GM12875 (cell line): ENCODE data around the gene COTL1.

ENCODE experiments used
- H3K4me3 ChIP-seq: one replicate; pipeline ENCODE4 v1.5.1; 2011; ENCODE audit warnings: low read depth, low read length, control low read depth
- TF ChIP-seq, protein P1 (sequence below): IDR thresholded peaks from 2 replicates; pipeline ENCODE4 v1.5.1; 2011; ENCODE audit warnings: low read depth, mild to moderate bottlenecking, control low read depth, inconsistent platforms, low read length, moderate library complexity, borderline replicate concordance; ENCODE audit not compliant: insufficient read depth

The COTL1 gene

DNA sequence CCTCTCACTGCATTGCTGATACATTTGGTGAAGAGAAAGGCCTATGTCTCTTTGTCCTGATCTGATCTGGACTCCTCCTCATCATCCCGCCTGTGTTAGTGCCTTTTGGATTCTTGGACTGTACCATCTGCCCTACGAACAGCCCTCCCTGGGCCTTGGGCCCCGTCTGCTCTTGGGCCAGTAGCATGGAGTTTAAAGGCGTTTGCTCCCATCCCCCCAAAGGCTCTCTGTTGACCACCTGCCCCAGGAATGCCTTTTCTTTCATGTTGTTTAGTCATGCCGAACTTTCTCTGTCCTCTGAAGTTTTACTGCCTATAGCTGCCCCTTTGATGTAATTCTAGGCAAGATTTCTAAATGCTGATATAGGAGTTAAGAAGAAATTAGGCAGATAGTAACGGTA is 82.5 kb downstream of the COTL1 start:
- TF ChIP-seq, protein P1, sequence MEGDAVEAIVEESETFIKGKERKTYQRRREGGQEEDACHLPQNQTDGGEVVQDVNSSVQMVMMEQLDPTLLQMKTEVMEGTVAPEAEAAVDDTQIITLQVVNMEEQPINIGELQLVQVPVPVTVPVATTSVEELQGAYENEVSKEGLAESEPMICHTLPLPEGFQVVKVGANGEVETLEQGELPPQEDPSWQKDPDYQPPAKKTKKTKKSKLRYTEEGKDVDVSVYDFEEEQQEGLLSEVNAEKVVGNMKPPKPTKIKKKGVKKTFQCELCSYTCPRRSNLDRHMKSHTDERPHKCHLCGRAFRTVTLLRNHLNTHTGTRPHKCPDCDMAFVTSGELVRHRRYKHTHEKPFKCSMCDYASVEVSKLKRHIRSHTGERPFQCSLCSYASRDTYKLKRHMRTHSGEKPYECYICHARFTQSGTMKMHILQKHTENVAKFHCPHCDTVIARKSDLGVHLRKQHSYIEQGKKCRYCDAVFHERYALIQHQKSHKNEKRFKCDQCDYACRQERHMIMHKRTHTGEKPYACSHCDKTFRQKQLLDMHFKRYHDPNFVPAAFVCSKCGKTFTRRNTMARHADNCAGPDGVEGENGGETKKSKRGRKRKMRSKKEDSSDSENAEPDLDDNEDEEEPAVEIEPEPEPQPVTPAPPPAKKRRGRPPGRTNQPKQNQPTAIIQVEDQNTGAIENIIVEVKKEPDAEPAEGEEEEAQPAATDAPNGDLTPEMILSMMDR: no peak
- H3K4me3 ChIP-seq: no peak overlapping the region

DNA sequence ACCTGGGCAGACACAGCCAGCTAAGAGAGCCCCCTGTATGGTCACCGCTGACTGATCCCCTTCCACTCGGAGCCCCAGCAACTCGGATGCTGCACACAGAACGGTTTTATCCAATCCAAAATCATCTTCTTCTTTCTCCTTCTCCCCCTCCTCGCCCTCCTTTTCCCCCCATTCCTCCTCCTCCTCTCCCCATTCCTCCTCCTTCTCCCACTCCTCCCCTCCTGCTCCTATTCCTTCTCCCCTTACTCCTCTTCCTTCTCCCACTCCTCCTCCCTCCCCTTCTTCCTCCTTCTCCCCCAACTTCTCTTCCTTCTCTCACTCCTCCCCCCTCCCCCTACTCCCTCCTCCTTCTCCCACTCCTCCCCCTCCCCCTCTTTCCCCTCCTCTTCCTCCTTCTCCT is 83.1 kb downstream of the COTL1 start:
- H3K4me3 ChIP-seq: no peak overlapping the region
- TF ChIP-seq, protein P1: no peak

DNA sequence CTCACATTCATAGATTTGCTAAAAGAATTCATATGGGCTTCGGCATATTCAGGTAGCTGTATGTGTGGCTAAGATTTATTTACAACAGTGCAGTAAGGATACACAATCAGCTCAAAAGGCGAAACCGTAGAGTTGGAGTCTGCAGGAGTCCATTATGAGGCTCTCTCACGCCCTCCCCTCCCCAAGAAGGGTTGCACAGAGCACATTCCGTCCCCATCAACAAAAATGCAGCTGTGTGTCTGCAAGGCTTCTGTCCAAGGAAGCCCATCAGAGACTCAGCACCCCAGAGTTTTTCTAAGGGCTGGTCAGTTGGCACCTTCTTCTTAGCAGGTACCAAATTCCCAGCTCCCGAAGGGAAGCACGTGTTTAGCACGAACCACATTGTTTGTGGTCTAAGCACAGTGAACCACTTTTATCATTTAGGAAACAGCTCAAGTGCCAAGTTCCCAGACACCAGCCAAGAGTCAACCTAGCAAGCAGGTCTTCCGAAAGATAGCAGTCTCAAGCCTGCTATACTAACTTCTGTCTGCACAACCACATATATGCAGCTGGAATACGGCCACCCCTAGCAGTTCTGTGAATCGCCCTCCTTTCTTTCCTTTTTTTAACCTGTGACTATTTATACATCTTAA is 84.9 kb downstream of the COTL1 start:
- no peak overlapping the region for H3K4me3 ChIP-seq
- TF ChIP-seq, protein P1: no peak

DNA sequence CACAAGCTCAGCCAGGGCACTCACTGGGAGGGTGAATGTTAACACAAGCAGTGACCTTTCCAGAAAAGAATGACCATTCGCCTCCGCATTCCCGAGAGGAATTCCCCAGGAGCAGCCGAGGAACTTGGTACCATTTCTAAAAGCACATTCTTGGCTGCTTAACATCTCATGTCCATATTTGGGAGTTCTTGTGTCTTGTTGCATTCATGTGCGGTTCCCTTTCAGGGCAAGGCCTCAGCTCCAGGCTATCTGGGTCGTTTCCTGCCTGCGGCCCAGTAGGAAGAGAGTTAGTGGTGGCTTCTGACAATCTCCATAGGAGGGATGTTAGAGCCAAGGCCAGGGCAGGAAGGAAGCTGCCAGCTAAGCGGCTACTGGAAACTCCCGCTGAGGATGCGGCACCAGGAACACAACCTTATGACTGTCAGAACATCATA is 85.6 kb downstream of the COTL1 start:
- TF ChIP-seq, protein P1: no peak
- H3K4me3 ChIP-seq: no peak overlapping the region

DNA sequence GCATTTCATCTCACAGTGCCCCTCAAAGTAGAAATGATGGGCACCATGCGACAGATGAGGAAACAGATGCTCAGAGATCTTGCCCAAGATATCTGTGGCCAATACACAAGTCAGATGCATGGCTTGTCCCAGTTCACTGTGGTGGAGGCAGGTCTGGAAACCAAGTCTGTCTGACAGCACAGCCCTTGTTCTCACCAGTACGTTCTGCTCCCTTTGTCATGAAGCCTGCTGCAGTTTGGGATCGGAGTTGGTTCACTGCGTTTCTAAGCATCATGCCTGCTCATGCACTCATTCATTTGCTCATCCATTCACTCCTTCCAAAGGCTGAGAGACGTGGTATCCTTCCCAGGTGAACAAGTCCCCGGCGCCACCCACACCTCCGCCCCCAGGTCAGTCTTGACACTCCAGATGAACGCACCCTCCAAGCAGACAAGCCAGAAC is 86.2 kb downstream of the COTL1 start:
- H3K4me3 ChIP-seq: no peak overlapping the region
- TF ChIP-seq, protein P1: no peak

DNA sequence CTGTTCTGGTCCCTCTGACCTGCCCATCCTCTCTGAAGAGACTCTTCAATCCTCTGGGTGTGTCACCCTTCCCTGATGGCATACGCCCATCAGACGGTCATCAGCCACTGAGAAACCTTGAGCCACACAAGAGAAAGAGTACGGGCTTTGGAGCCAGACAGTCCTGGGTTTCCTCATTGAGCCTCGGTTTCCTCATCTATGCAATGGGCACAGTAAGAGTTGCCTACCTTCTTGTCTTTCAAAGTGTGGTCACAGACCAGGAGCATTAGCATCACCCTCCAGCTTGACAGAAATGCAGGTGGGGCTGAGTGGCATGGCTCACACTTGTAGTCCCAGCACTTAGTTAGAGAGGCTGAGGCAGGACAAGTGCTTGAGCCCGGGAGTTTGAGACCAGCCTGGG is 87.3 kb downstream of the COTL1 start:
- no peak overlapping the region for H3K4me3 ChIP-seq
- TF ChIP-seq, protein P1: no peak

DNA sequence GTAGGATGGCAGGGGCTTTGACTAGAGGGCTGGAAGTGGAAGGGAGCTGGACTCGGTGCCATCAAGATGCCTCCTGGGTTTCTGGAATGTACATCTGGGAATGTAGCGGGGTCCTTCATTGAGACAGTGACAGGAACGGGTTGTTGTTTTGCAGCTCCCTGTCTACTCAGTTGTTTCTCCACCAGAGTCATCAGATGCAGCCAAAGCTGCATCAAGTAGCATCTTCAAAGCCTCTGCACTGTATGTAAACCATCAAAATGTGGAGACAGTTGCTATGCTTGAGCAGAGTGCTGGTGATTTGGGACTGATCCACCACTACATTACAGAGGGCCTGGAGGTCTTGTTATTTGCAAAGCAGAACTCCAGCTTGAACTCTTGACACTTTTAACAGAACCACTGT is 88.3 kb downstream of the COTL1 start:
- no peak overlapping the region for H3K4me3 ChIP-seq
- TF ChIP-seq, protein P1: no peak
